Erythroblast (primary cell): ENCODE results near the gene SSR4.
"Not testable (repeated sequence)": the region's sequence is repeated elsewhere in the genome, so short reads cannot be mapped to it uniquely, and the experiment has no call there.

Experiments
- GATA1 ChIP-seq: IDR thresholded peaks from 2 replicates; pipeline ENCODE4 v1.6.1; 2011; ENCODE audit warnings: low read depth, mild to moderate bottlenecking, control low read depth, low read length, moderate library complexity
- POLR2A ChIP-seq: IDR thresholded peaks from 2 replicates; pipeline ENCODE4 v1.6.1; 2011; ENCODE audit warnings: mild to moderate bottlenecking, low read length

DNA sequence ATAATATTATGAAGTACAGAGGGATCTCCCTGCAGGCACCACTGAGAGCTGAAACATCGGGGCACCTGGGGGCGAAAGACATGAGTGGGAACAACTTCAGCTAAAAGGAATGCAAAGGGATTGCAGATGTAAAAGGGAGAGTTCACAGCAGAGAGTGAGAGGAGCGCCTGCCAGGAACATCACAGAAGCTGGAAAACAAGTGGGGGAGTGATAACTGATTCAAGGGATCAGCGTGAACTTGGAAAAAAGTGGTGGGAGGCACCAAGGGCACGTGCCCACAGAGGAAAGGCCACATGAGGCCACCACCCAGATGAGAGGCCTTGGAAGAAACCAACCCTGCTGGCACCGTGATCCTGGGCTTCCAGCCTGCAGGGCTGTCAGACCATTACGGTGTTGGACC lies 45.5 kb upstream of the SSR4 start:
- not testable (repeated sequence) for TF ChIP-seq POLR2A, GATA1
